ENCODE data around the gene IFI27. TPM values are rescaled to one million over a fixed set of nuclear protein-coding genes. Genes with fewer than 3 reads are reported as not detected.

IFI27 gene
- polyA plus RNA-seq, 1 of the 3 experiments (the other 2 are of a cell fraction) = 1.2 TPM

DNA sequence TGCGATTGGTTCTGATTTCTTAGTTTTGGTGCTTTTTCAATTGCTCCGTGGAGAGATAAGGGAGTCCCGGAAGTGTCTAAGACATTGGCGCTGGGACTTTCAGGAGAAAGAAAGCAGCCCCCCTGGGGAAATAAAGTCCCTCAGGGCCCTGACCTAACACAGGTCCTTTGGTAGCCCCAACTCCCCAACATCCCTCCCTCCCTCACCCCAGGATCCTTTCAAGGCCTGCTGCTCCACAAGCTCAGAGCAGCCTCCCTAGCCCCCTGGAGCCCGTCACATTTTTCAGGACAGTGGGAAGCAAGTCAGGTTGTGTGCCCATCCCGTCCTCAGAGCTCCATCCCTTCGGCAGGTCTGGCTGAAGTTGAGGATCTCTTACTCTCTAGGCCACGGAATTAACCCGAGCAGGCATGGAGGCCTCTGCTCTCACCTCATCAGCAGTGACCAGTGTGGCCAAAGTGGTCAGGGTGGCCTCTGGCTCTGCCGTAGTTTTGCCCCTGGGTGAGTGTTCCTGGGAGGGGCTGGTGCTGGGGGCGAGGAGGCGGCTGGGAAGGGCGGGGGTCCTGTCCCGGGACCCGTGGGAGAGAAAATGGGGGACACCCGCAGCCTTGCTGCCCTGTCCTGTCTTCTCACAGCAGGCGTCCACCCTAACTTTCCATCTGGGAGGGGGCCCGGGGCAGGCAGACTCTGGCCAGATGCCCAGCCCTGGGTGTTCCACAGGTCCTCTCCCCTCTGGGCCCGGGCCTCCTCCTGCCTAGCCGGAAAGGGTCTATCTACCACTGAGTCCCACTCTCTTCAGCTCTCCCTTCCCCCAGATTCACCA is 950 bp downstream of the IFI27 start:
- Histone ChIP-seq H3K4me2 (no peak overlapping the region), H3K27ac (ENCODE audit: low read depth in 2 of 2, low read length in 1 of 2) (no peak overlapping the region), H3K9me3 (no peaks in the 10 kb centered on the region), H3K4me1 (ENCODE audit: control insufficient read depth in 1 of 2, insufficient read depth in 2 of 2, low read depth in 1 of 2, low read length in 1 of 2) (peaks cover 0 to 35% of the 10 kb centered on the region in 2 experiments; a peak in 1 of 4 replicates), H3K79me2 (ENCODE audit: insufficient read depth) (no peaks in the 10 kb centered on the region), H3K27me3 (ENCODE audit: insufficient read depth) (no peaks in the 10 kb centered on the region), H3K36me3 (replicated peaks in 1 of 2; ENCODE audit: control insufficient read depth in 1 of 2, insufficient read depth in 2 of 2, low read length in 1 of 2) (peaks cover 0 to 3% of the 10 kb centered on the region in 2 experiments), H3K9me2 (no peaks in the 10 kb centered on the region), H3F3A (replicated peaks; ENCODE audit: insufficient read depth) (no peaks in the 10 kb centered on the region), H2AFZ (ENCODE audit: low read depth) (no peak overlapping the region), H3K9ac (no peak overlapping the region), H3K4me3 (ENCODE audit: low read depth in 2 of 2, low read length in 1 of 2) (no peak overlapping the region), H4K20me1 (ENCODE audit: insufficient read depth) (no peaks in the 10 kb centered on the region)
- ChIA-PET POLR2A (no interaction called here), CTCF (interaction anchor here (1.0 to 3.3 kb wide), 4 partner anchors 20 to 75 kb away, joined by 3 to 11 read pairs (median 4); no protein-coding TSS in a partner anchor)
- WGBS (ENCODE audit: low lambda C conversion rate) = 89% methylated on average over 13 of the region's 20 CpGs
- DNase-seq = no peak
- TF ChIP-seq FOXM1 (IDR thresholded peaks at IDR 0.05; ENCODE audit: low read depth) = no peak
- no peak for TF ChIP-seq MAX (IDR thresholded peaks at IDR 0.05; ENCODE audit: low read depth)
- TF ChIP-seq SMC3 (IDR thresholded peaks at IDR 0.05; ENCODE audit: low read depth, low read length) = no peak
- no peak for TF ChIP-seq NRF1 (IDR thresholded peaks at IDR 0.05; ENCODE audit: low read depth, low read length)
- no peak for TF ChIP-seq FOXJ3 (CRISPR knock-in tag; IDR thresholded peaks at IDR 0.05)
- TF ChIP-seq MEF2A (IDR thresholded peaks at IDR 0.05; ENCODE audit: borderline replicate concordance, low read depth) = no peak
- TF ChIP-seq IRF3 (IDR thresholded peaks at IDR 0.05; ENCODE audit: low read depth, low read length) = no peak
- no peak for TF ChIP-seq MXI1 (IDR thresholded peaks at IDR 0.05; ENCODE audit: low read depth, low read length)
- TF ChIP-seq POLR2AphosphoS5 (IDR thresholded peaks at IDR 0.05; ENCODE audit: low read depth, low read length) = no peak
- no peak for TF ChIP-seq EP300 (IDR thresholded peaks at IDR 0.05; ENCODE audit: borderline replicate concordance in 1 of 2, low read depth in 1 of 2, low read length in 1 of 2)
- no peak for TF ChIP-seq JUND (IDR thresholded peaks at IDR 0.05)
- no peak for TF ChIP-seq EZH2phosphoT487 (IDR thresholded peaks at IDR 0.05; ENCODE audit: borderline replicate concordance, low read depth)
- TF ChIP-seq, protein P1, sequence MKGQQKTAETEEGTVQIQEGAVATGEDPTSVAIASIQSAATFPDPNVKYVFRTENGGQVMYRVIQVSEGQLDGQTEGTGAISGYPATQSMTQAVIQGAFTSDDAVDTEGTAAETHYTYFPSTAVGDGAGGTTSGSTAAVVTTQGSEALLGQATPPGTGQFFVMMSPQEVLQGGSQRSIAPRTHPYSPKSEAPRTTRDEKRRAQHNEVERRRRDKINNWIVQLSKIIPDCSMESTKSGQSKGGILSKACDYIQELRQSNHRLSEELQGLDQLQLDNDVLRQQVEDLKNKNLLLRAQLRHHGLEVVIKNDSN (IDR thresholded peaks at IDR 0.05; ENCODE audit: borderline replicate concordance, low read depth) = no peak
- TF ChIP-seq TCF12 (IDR thresholded peaks at IDR 0.05) = no peak
- no peak for TF ChIP-seq ELF1 (IDR thresholded peaks at IDR 0.05)
- TF ChIP-seq NFIC (IDR thresholded peaks at IDR 0.05; ENCODE audit: borderline replicate concordance) = no peak
- TF ChIP-seq RCOR1 (IDR thresholded peaks at IDR 0.05; ENCODE audit: low read length) = no peak
- TF ChIP-seq FOSL2 (IDR thresholded peaks at IDR 0.05; ENCODE audit: borderline replicate concordance, low read depth) = no peak
- no peak for TF ChIP-seq SIN3A (IDR thresholded peaks at IDR 0.05; ENCODE audit: borderline replicate concordance, low read depth, low read length)
- TF ChIP-seq, protein P2, sequence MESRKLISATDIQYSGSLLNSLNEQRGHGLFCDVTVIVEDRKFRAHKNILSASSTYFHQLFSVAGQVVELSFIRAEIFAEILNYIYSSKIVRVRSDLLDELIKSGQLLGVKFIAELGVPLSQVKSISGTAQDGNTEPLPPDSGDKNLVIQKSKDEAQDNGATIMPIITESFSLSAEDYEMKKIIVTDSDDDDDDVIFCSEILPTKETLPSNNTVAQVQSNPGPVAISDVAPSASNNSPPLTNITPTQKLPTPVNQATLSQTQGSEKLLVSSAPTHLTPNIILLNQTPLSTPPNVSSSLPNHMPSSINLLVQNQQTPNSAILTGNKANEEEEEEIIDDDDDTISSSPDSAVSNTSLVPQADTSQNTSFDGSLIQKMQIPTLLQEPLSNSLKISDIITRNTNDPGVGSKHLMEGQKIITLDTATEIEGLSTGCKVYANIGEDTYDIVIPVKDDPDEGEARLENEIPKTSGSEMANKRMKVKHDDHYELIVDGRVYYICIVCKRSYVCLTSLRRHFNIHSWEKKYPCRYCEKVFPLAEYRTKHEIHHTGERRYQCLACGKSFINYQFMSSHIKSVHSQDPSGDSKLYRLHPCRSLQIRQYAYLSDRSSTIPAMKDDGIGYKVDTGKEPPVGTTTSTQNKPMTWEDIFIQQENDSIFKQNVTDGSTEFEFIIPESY (IDR thresholded peaks at IDR 0.05; ENCODE audit: borderline replicate concordance, low read depth) = no peak
